Measurements from ENCODE around the gene NIN. TPM values are rescaled to one million over a fixed set of nuclear protein-coding genes. Genes with fewer than 3 reads are reported as not detected.

Gene NIN
- total RNA-seq, 1 experiment from 2014 or later: 37.1 TPM

- POLR2A ChIA-PET: interaction anchor here (0.7 kb wide), 1 partner anchor 94 kb away, joined by 3 read pairs; no protein-coding TSS in a partner anchor
- Histone ChIP-seq H3K9me3 (ENCODE audit: control insufficient read depth, insufficient read depth, low read depth, low read length) (no peaks in the 10 kb centered on the region), H3K36me3 (ENCODE audit: control insufficient read depth, insufficient read depth, low read length) (peaks cover 8% of the 10 kb centered on the region; the same call in 1 of the 2 replicates), H3K4me3 (ENCODE audit: low read depth in 2 of 2, low read length in 2 of 2) (no peak overlapping the region), H3K4me1 (ENCODE audit: control insufficient read depth, insufficient read depth, low read length) (no peaks in the 10 kb centered on the region), H3K27me3 (ENCODE audit: control insufficient read depth, insufficient read depth, low read length) (no peaks in the 10 kb centered on the region), H3K27ac (ENCODE audit: low read length) (no peak overlapping the region)
- ATAC-seq (no peak), DNase-seq (ENCODE audit: low read depth, low spot score) (no peak)
- CTCF ChIA-PET: interaction anchor here (0.6 kb wide), 1 partner anchor 25 kb away, joined by 4 read pairs; no protein-coding TSS in a partner anchor
- no TSS peak for BruUV-seq (replicated peaks)
- intact Hi-C loops (cut with micrococcal nuclease; ENCODE audit: unreplicated experiment): no loop called here
- in situ Hi-C loops (cut with HindIII; ENCODE audit: low pct_unique_long_range_greater_than_20kb, low sequenced_read_pairs): no loop called here
- TF ChIP-seq POLR2AphosphoS5 (IDR thresholded peaks at IDR 0.05; ENCODE audit: low read depth, low read length): no peak
- no peak for TF ChIP-seq REST (IDR thresholded peaks at IDR 0.05; ENCODE audit: insufficient read depth in 1 of 2, low read depth in 2 of 2, low read length in 1 of 2)
- TF ChIP-seq SIN3A (IDR thresholded peaks at IDR 0.05; ENCODE audit: borderline replicate concordance, insufficient read depth, low read depth, low read length): no peak
- no peak for TF ChIP-seq TCF7L2 (IDR thresholded peaks at IDR 0.05; ENCODE audit: low read depth, low read length)
- TF ChIP-seq CTCF (IDR thresholded peaks at IDR 0.05): no peak
These were observed 68.7 kb downstream of the NIN start for GRCh38 chr14:50762001-50762930.

GRCh38 chr14:50759800-50760543, 71.0 kb downstream of the NIN start:
- TF ChIP-seq REST (IDR thresholded peaks at IDR 0.05; ENCODE audit: insufficient read depth in 1 of 2, low read depth in 2 of 2, low read length in 1 of 2) (no peak), POLR2AphosphoS5 (IDR thresholded peaks at IDR 0.05; ENCODE audit: low read depth, low read length) (no peak), TCF7L2 (IDR thresholded peaks at IDR 0.05; ENCODE audit: low read depth, low read length) (no peak), SIN3A (IDR thresholded peaks at IDR 0.05; ENCODE audit: borderline replicate concordance, insufficient read depth, low read depth, low read length) (no peak), CTCF (IDR thresholded peaks at IDR 0.05) (no peak)
- CTCF ChIA-PET: no interaction called here
- no peaks in the 10 kb centered on the region for H3K27me3 ChIP-seq (ENCODE audit: control insufficient read depth, insufficient read depth, low read length)
- intact Hi-C loops (cut with micrococcal nuclease; ENCODE audit: unreplicated experiment): no loop called here
- H3K27ac ChIP-seq (ENCODE audit: low read length): no peak overlapping the region
- H3K9me3 ChIP-seq (ENCODE audit: control insufficient read depth, insufficient read depth, low read depth, low read length): no peaks in the 10 kb centered on the region
- no peak for ATAC-seq
- POLR2A ChIA-PET: interaction anchor here (0.6 kb wide), 1 partner anchor 92 kb away, joined by 4 read pairs; no protein-coding TSS in a partner anchor
- H3K4me1 ChIP-seq (ENCODE audit: control insufficient read depth, insufficient read depth, low read length): no peaks in the 10 kb centered on the region
- in situ Hi-C loops (cut with HindIII; ENCODE audit: low pct_unique_long_range_greater_than_20kb, low sequenced_read_pairs): no loop called here
- no TSS peak for BruUV-seq (replicated peaks)
- H3K4me3 ChIP-seq (ENCODE audit: low read depth in 2 of 2, low read length in 2 of 2): no peak overlapping the region
- H3K36me3 ChIP-seq (ENCODE audit: control insufficient read depth, insufficient read depth, low read length): peaks cover 4% of the 10 kb centered on the region; the same call in 1 of the 2 replicates
- DNase-seq (ENCODE audit: low read depth, low spot score): no peak
